ENCODE data around the gene GABRE.

Gene GABRE

DNA sequence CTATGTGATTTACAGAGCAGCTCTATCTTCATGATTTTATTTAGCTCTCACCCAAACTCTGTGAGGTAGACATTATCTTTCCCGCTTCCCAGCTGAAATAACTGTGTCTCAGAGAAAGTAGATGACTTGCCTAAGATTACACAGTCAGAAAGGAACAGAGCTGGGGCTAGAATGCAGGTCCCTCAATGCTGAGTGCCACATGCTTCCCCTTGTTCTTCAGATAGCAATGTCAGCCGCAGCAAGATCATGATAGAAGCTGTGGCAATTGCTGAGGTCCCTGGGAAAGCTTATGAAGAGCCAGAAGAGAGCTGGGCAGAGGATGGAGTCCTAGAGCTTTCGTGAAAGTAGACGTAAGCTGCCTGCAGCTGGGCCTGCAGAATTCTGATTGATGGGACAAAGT is 11.1 kb upstream of the GABRE start:
- no peak for TF ChIP-seq EZH2phosphoT487 (IDR thresholded peaks at IDR 0.05; ENCODE audit: borderline replicate concordance)
- TF ChIP-seq, protein P1, sequence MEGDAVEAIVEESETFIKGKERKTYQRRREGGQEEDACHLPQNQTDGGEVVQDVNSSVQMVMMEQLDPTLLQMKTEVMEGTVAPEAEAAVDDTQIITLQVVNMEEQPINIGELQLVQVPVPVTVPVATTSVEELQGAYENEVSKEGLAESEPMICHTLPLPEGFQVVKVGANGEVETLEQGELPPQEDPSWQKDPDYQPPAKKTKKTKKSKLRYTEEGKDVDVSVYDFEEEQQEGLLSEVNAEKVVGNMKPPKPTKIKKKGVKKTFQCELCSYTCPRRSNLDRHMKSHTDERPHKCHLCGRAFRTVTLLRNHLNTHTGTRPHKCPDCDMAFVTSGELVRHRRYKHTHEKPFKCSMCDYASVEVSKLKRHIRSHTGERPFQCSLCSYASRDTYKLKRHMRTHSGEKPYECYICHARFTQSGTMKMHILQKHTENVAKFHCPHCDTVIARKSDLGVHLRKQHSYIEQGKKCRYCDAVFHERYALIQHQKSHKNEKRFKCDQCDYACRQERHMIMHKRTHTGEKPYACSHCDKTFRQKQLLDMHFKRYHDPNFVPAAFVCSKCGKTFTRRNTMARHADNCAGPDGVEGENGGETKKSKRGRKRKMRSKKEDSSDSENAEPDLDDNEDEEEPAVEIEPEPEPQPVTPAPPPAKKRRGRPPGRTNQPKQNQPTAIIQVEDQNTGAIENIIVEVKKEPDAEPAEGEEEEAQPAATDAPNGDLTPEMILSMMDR (conservative IDR thresholded peaks at IDR 0.05; ENCODE audit: low read length): no peak
- H3K4me1 ChIP-seq (ENCODE audit: insufficient read depth, low read length, poor library complexity, severe bottlenecking): no peaks in the 10 kb centered on the region
- H3K9me2 ChIP-seq (replicated peaks; ENCODE audit: low read depth, low read length): no peaks in the 10 kb centered on the region
- H3K4me3 ChIP-seq (ENCODE audit: low read length, poor library complexity, severe bottlenecking): no peak overlapping the region
- no peaks in the 10 kb centered on the region for H3K27me3 ChIP-seq (ENCODE audit: insufficient read depth, low read length, poor library complexity, severe bottlenecking)
- no peaks in the 10 kb centered on the region for H3F3A ChIP-seq (ENCODE audit: low read depth)
- H3K9me3 ChIP-seq (ENCODE audit: insufficient read depth, low read depth, low read length): no peaks in the 10 kb centered on the region
- no peaks in the 10 kb centered on the region for H4K20me1 ChIP-seq (ENCODE audit: insufficient read depth, low read length, poor library complexity, severe bottlenecking)
- H2AFZ ChIP-seq (ENCODE audit: low read length): no peak overlapping the region
- H3K4me2 ChIP-seq (ENCODE audit: low read depth, low read length, poor library complexity, severe bottlenecking): no peak overlapping the region
- no peaks in the 10 kb centered on the region for H3K79me2 ChIP-seq (ENCODE audit: insufficient read depth, low read length)
- H3K36me3 ChIP-seq (ENCODE audit: insufficient read depth, low read length): no peaks in the 10 kb centered on the region
- no peak overlapping the region for H3K9ac ChIP-seq (ENCODE audit: low read depth, low read length, poor library complexity, severe bottlenecking)

DNA sequence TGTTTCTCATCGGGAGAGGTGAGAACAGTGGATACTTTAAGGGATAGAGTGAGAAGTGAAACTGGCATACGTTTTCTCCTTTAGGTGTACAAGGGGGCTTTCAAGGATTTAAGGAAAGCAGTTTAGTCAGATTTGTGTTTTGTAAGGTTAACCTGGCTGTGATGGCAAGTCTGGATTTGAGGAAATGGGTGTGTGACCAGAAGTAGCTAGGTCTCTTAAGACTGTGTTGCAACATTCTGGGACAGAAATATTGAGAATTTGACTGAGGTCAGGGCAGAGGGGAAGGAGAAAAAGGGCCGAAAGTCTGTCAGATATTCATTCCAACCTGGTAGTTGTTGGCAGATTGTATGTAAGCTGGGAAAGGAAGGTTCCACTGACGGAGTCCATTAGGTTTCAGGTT is 10.4 kb upstream of the GABRE start:
- no peak overlapping the region for H3K4me2 ChIP-seq (ENCODE audit: low read depth, low read length, poor library complexity, severe bottlenecking)
- no peak for TF ChIP-seq EZH2phosphoT487 (IDR thresholded peaks at IDR 0.05; ENCODE audit: borderline replicate concordance)
- TF ChIP-seq, protein P1 (conservative IDR thresholded peaks at IDR 0.05; ENCODE audit: low read length): no peak
- no peaks in the 10 kb centered on the region for H4K20me1 ChIP-seq (ENCODE audit: insufficient read depth, low read length, poor library complexity, severe bottlenecking)
- no peaks in the 10 kb centered on the region for H3K4me1 ChIP-seq (ENCODE audit: insufficient read depth, low read length, poor library complexity, severe bottlenecking)
- no peaks in the 10 kb centered on the region for H3K9me2 ChIP-seq (replicated peaks; ENCODE audit: low read depth, low read length)
- H2AFZ ChIP-seq (ENCODE audit: low read length): no peak overlapping the region
- H3F3A ChIP-seq (ENCODE audit: low read depth): no peaks in the 10 kb centered on the region
- no peak overlapping the region for H3K4me3 ChIP-seq (ENCODE audit: low read length, poor library complexity, severe bottlenecking)
- H3K27me3 ChIP-seq (ENCODE audit: insufficient read depth, low read length, poor library complexity, severe bottlenecking): no peaks in the 10 kb centered on the region
- H3K36me3 ChIP-seq (ENCODE audit: insufficient read depth, low read length): no peaks in the 10 kb centered on the region
- no peak overlapping the region for H3K9ac ChIP-seq (ENCODE audit: low read depth, low read length, poor library complexity, severe bottlenecking)
- H3K9me3 ChIP-seq (ENCODE audit: insufficient read depth, low read depth, low read length): no peaks in the 10 kb centered on the region
- no peaks in the 10 kb centered on the region for H3K79me2 ChIP-seq (ENCODE audit: insufficient read depth, low read length)

DNA sequence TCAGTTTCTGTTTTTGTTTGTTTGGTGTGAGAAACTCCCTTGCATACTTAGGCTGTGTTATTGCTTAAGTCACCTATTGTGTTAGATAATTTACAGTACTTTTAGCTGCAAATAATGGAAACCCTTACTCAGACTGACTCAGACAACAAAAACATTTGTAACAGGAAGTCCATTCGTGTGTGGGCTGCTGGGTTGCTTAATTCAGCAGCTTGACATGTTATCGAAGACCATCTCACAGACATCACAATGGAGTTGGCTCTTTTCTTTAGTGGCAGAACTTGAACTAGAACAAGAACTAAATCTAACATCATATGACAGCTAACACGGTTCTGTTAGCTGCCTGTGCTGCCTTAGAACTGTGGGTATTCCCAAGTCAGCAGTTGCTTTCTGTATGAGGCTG is 9.9 kb upstream of the GABRE start:
- H3K9me3 ChIP-seq (ENCODE audit: insufficient read depth, low read depth, low read length): no peaks in the 10 kb centered on the region
- H3K27me3 ChIP-seq (ENCODE audit: insufficient read depth, low read length, poor library complexity, severe bottlenecking): no peaks in the 10 kb centered on the region
- H3K36me3 ChIP-seq (ENCODE audit: insufficient read depth, low read length): no peaks in the 10 kb centered on the region
- H3F3A ChIP-seq (ENCODE audit: low read depth): no peaks in the 10 kb centered on the region
- H3K9ac ChIP-seq (ENCODE audit: low read depth, low read length, poor library complexity, severe bottlenecking): no peak overlapping the region
- H3K4me1 ChIP-seq (ENCODE audit: insufficient read depth, low read length, poor library complexity, severe bottlenecking): no peaks in the 10 kb centered on the region
- H3K79me2 ChIP-seq (ENCODE audit: insufficient read depth, low read length): no peaks in the 10 kb centered on the region
- no peak overlapping the region for H3K4me3 ChIP-seq (ENCODE audit: low read length, poor library complexity, severe bottlenecking)
- TF ChIP-seq, protein P1 (conservative IDR thresholded peaks at IDR 0.05; ENCODE audit: low read length): no peak
- TF ChIP-seq EZH2phosphoT487 (IDR thresholded peaks at IDR 0.05; ENCODE audit: borderline replicate concordance): no peak
- H2AFZ ChIP-seq (ENCODE audit: low read length): no peak overlapping the region
- no peak overlapping the region for H3K4me2 ChIP-seq (ENCODE audit: low read depth, low read length, poor library complexity, severe bottlenecking)
- H4K20me1 ChIP-seq (ENCODE audit: insufficient read depth, low read length, poor library complexity, severe bottlenecking): no peaks in the 10 kb centered on the region
- H3K9me2 ChIP-seq (replicated peaks; ENCODE audit: low read depth, low read length): no peaks in the 10 kb centered on the region
